Tibial nerve (tissue), 3 donors: ENCODE measurements around the gene SDK1.

Experiments
- POLR2A ChIP-seq, 2 donors: fragments of 450-650 bp; IDR thresholded peaks; one replicate each; pipeline ENCODE4 v1.6.1; 2017; ENCODE audit warnings: antibody characterized with exemption in 2 of 2, mild to moderate bottlenecking in 2 of 2, moderate library complexity in 2 of 2
- TF ChIP-seq, protein P1 (sequence below), 5 experiments: fragments of 200-600 bp in 3 of 5; fragments of 450-650 bp in 2 of 5; sonication (generic) in 3 of 5; IDR thresholded peaks; one replicate each; pipeline ENCODE4 v1.5.1; 2016 to 2019; ENCODE audit warnings: antibody characterized with exemption in 5 of 5, mild to moderate bottlenecking in 3 of 5, moderate library complexity in 2 of 5

DNA sequence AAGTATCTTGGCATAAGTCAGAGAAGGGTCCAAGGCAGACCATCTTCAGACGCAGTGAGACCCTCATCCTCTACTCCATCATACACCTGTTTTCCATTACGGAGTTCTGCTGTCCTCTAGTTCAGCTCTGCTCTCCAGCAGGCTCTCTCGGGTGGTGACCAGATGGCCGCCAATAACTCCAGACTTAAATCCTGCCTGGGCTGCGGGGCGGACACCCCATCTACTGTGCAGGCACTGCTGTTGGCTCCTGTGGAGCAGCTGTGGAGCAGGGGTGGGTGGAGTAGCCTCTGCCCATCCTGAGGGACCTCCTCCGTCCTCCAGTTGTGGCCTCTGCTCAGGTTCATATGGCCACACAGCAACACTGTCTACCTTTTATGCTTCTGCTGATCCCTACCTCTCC lies 608.1 kb downstream of the SDK1 start:
- TF ChIP-seq, protein P1, sequence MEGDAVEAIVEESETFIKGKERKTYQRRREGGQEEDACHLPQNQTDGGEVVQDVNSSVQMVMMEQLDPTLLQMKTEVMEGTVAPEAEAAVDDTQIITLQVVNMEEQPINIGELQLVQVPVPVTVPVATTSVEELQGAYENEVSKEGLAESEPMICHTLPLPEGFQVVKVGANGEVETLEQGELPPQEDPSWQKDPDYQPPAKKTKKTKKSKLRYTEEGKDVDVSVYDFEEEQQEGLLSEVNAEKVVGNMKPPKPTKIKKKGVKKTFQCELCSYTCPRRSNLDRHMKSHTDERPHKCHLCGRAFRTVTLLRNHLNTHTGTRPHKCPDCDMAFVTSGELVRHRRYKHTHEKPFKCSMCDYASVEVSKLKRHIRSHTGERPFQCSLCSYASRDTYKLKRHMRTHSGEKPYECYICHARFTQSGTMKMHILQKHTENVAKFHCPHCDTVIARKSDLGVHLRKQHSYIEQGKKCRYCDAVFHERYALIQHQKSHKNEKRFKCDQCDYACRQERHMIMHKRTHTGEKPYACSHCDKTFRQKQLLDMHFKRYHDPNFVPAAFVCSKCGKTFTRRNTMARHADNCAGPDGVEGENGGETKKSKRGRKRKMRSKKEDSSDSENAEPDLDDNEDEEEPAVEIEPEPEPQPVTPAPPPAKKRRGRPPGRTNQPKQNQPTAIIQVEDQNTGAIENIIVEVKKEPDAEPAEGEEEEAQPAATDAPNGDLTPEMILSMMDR (IDR thresholded peaks at IDR 0.05): no peak
- TF ChIP-seq POLR2A (IDR thresholded peaks at IDR 0.05): no peak
